Astrocyte of the spinal cord (primary cell): ENCODE measurements around the gene ZNF326.

Source experiments
- DNase-seq: peaks from one replicate; pipeline ENCODE4 v3.0.0; 2011; ENCODE audit warnings: low read depth, low spot score
- H3K4me3 ChIP-seq: 2 replicates; pipeline ENCODE4 v1.5.1; 2011; ENCODE audit warnings: low read depth, mild to moderate bottlenecking, low read length, moderate library complexity
- in situ Hi-C: cut with HindIII; loops from 2 replicates; pipeline ENCODE4 v1.10.0; 2017; ENCODE audit warnings: low sequenced_read_pairs
- TF ChIP-seq, protein P1 (sequence below): IDR thresholded peaks from 2 replicates; pipeline ENCODE4 v1.5.1; 2012; ENCODE audit warnings: low read depth, mild to moderate bottlenecking, low read length, inconsistent platforms

Gene ZNF326

DNA sequence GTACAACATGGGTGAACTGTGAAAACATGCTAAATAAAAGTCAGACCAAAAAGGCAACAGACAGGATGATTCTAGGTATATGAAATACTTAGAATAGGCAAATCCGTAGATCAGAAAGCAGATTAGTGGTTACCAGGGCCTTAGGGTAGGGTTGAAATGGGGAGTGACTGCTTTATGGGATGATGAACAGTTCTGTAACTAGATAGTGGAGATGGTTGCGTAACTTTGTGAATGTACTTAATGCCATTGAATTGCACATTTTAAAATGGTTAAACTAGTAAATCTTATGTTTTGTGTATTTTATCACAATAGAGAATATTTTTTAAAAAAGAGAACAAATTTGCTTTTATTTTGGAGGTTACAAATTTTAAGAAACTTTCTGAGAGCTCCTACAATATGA is 17.4 kb downstream of the ZNF326 start:
- TF ChIP-seq, protein P1, sequence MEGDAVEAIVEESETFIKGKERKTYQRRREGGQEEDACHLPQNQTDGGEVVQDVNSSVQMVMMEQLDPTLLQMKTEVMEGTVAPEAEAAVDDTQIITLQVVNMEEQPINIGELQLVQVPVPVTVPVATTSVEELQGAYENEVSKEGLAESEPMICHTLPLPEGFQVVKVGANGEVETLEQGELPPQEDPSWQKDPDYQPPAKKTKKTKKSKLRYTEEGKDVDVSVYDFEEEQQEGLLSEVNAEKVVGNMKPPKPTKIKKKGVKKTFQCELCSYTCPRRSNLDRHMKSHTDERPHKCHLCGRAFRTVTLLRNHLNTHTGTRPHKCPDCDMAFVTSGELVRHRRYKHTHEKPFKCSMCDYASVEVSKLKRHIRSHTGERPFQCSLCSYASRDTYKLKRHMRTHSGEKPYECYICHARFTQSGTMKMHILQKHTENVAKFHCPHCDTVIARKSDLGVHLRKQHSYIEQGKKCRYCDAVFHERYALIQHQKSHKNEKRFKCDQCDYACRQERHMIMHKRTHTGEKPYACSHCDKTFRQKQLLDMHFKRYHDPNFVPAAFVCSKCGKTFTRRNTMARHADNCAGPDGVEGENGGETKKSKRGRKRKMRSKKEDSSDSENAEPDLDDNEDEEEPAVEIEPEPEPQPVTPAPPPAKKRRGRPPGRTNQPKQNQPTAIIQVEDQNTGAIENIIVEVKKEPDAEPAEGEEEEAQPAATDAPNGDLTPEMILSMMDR = no peak
- DNase-seq = no peak
- in situ Hi-C loops = no loop called here
- H3K4me3 ChIP-seq = no peak overlapping the region

- in situ Hi-C loops = no loop called here
- H3K4me3 ChIP-seq = no peak overlapping the region
- no peak for DNase-seq
- TF ChIP-seq, protein P1 = no peak
Observed at GRCh38 chr1:90023691-90024090, 28.8 kb downstream of the ZNF326 start.

DNA sequence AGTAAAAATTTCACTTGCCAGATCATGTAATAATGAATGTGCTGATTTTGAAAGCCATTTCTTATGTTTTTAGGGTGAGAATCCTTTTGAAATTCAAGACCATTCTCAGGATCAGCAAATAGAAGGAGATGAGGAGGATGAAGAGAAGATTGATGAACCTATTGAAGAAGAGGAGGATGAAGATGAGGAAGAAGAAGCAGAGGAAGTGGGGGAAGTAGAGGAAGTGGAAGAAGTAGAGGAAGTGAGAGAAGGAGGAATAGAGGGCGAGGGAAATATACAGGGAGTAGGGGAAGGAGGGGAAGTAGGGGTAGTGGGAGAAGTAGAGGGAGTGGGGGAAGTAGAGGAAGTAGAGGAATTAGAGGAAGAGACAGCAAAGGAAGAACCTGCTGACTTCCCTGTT is 32.4 kb downstream of the ZNF326 start:
- no peak for DNase-seq
- TF ChIP-seq, protein P1 = no peak
- in situ Hi-C loops = no loop called here
- no peak overlapping the region for H3K4me3 ChIP-seq

DNA sequence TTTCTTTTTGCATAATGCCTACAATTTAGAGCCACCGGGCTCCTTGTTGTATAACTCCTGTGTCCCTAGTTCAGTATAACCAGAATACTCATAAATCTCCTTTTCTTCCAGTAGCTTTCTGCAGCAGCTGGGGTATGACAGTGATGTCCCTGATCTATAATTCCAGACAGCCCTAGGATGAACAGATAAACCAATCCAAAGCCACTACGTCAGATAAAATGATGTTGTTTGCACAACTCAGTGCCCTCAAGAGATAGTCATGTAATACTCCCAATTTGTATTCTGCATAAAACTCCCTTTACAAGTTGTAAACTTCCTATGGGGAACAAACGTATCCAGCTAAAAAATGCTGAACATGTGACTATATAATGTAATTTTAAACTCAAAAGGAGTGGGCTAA is 44.7 kb downstream of the ZNF326 start:
- TF ChIP-seq, protein P1 = no peak
- H3K4me3 ChIP-seq = no peak overlapping the region
- no peak for DNase-seq
- in situ Hi-C loops = no loop called here

GRCh38 chr1:90043586-90043985 is 48.7 kb downstream of the ZNF326 start:
- in situ Hi-C loops = no loop called here
- no peak overlapping the region for H3K4me3 ChIP-seq
- no peak for DNase-seq
- TF ChIP-seq, protein P1 = no peak

GRCh38 chr1:90044346-90044745 is 49.4 kb downstream of the ZNF326 start:
- TF ChIP-seq, protein P1 = no peak
- DNase-seq = no peak

More at GRCh38 chr1:90044346-90044745, 49.4 kb downstream of the ZNF326 start:
- H3K4me3 ChIP-seq = no peak overlapping the region
- in situ Hi-C loops = no loop called here
